HT1080 (cell line): ENCODE measurements around the gene FBXO4. TPM values are rescaled to one million over a fixed set of nuclear protein-coding genes. Genes with fewer than 3 reads are reported as not detected.
"Not testable (repeated sequence)": the region's sequence is repeated elsewhere in the genome, so short reads cannot be mapped to it uniquely, and the experiment has no call there.

Source experiments
- DNase-seq: peaks from one replicate; pipeline ENCODE4 v3.0.0-alpha.2; 2015; ENCODE audit warnings: low read depth
- small RNA-seq: library from RNA; depleted of rRNA; stranded (forward); fragments of <200 nt; gene quantifications from one replicate; pipeline ENCODE3, GENCODE V24; 2014
- total RNA-seq: library from RNA; depleted of rRNA; stranded (reverse); fragments of >200 nt; shearing (Covaris generic); gene quantifications from 2 replicates; pipeline ENCODE4 v1.2.3, GENCODE V29; 2014; rRNA removed

The FBXO4 gene
- total RNA-seq, 1 experiment from 2014 or later, result 7.4 TPM

DNA sequence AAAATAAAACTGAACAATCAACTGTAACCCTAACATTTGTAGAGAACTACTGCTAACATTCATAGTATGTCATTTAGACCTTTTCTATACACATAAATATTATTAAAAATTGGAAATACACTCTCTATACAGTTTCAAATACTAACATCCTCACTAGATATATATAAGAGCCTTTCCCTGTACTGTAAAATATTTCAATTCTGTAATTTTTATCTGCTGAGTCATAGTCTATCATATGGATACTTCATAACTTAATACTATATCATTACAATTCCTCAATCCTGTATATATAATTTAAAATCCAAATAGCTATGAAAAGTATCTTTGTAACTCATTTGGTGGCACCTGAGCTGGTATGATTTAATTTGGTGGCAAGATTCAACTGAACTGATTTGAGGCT lies 55.8 kb downstream of the FBXO4 start:
- DNase-seq, result no peak

DNA sequence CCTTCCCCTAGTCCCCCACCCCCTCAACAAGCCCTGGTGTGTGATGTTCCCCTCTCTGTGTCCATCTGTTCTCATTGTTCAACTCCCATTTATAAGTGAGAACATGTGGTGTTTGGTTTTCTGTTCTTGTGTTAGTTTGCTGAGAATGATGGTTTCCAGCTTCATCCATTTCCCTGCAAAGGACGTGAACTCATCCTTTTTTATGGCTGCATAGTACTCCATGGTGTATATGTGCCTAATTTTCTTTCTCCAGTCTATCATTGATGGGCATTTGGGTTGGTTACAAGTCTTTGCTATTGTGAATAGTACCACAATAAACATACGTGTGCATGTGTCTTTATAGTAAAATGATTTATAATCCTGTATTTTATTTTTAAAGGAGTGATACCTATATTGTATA lies 57.8 kb downstream of the FBXO4 start:
- DNase-seq, result not testable (repeated sequence)

DNA sequence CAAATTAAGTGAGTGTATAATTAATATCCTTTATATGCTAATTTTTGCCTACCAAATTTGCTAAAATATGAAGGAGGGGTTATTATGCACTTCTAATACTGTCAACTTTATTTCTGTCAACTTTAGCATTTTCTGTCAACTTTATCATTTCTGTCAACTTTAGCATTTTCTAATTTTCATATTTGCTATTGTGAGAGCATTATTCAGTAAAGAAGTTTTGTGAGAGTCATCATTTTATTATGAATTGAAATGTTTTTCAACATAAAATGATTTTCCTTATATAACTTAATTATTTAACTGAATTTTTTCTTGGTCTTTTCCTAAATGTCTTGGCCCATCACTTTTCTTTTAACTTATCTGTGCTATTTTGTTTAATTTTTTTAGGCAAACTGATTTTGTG lies 58.2 kb downstream of the FBXO4 start:
- DNase-seq, result no peak

DNA sequence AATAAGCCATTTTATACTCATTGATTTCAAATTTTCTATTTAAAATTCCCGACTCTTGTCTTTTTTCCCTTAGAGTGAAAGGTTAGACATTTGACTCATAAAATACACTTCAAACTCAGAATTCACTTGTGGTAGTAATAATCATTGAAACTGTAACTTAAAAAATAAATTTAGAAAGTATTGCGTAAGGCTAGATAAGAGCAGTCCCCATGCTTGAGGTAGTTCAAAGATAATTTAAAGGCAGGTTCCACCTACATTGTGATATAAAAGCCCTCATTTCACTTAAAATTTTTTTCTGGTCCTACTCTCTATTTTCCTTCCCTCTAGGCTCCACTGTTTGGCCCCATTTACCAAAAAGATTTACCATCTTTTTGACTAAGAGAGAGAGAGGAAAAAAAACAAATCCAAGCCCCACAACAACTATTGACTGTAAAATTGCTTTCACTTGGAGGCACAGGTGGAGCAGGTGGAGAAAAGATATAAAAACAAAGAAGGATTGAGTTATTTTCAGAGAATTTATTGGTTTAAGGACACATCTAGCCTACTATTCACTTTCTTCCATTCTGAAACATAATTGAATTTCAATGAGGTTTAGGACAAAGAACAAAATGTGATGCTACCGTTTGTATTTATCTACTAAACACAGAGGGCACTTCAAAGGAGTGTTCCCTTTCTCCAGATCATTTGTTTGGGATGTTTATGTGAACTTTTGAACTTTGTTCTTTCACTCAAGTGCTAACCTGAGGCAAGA lies 61.0 kb downstream of the FBXO4 start:
- no peak for DNase-seq

Small RNAs within 50 kb of the gene (small RNA-seq; reads per million reads assigned to genes)
- gene RF00019, result not detected

Other genes starting within 250 kb of the FBXO4 start
- gene OXCT1, start 54.9 kb upstream of the FBXO4 start, total RNA-seq, result 17.4 and 17.6 TPM in 2 replicates
- gene RIMOC1, start 20.9 kb upstream of the FBXO4 start, total RNA-seq, result 8.8 and 12.4 TPM in 2 replicates